Measurements from ENCODE around the gene B4GAT1.
"Not testable (repeated sequence)": the region's sequence is repeated elsewhere in the genome, so short reads cannot be mapped to it uniquely, and the experiment has no call there.

The B4GAT1 gene

DNA sequence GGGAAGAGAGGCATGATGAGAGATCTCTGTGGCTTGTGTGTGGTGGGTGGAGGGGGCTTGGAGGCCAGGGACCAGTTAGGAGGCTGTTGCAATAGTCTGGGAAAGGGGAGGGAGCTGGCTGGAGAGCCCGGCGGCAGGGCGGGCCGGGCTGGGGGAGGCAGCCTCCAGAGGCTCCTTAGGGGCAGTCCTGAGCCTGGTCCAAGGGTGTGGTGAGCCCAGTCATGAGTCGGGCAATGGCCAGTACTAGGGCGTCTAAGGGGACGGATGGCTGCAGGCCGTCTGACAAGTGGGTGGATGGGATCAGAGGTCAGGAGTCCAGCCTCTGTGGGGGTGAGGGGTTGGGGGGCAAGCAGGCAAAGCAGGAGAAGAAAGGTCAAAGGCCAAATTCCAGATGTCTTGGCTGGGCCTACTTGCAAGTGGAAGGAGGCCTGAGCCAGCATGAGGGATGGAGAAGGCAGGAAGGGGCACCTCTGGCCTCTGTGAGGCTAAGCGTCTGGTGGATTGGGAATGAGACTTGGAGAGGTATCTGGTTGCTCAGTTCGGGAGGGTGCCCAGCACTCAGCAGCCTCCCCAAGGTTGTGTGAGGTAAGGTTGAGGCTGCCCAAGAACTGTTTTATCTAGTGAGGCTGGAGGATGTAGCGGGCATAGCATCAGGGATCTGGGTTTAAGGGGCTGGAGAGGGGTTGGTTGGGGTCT lies 24.5 kb downstream of the B4GAT1 start:
- TF ChIP-seq, protein P1, sequence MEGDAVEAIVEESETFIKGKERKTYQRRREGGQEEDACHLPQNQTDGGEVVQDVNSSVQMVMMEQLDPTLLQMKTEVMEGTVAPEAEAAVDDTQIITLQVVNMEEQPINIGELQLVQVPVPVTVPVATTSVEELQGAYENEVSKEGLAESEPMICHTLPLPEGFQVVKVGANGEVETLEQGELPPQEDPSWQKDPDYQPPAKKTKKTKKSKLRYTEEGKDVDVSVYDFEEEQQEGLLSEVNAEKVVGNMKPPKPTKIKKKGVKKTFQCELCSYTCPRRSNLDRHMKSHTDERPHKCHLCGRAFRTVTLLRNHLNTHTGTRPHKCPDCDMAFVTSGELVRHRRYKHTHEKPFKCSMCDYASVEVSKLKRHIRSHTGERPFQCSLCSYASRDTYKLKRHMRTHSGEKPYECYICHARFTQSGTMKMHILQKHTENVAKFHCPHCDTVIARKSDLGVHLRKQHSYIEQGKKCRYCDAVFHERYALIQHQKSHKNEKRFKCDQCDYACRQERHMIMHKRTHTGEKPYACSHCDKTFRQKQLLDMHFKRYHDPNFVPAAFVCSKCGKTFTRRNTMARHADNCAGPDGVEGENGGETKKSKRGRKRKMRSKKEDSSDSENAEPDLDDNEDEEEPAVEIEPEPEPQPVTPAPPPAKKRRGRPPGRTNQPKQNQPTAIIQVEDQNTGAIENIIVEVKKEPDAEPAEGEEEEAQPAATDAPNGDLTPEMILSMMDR (IDR thresholded peaks at IDR 0.05; ENCODE audit: insufficient read depth, missing control alignments) = no peak
- no peak for FAIRE-seq

DNA sequence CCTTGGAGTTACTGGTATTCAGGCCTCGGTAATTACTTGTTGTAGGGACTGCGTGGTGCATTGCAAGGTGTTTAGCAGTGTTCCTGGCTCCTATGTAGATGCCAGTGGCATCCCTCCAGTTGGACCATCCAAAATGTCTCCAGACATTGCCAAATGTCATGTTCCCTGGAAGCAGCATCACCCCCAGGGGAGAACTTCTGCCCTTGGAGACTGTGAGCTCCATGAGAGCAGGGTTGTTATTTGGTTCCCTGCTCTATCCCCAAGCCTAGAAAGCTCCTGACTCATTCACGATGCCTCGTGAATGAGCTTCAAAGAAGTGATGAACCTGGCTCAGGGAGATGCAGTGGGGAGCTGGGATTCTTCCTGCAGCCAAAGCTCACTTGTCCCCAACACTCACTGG lies 25.8 kb downstream of the B4GAT1 start:
- FAIRE-seq (no peak), DNase-seq (ENCODE audit: insufficient read length, low spot score) (no peak)
- TF ChIP-seq, protein P1 (IDR thresholded peaks at IDR 0.05; ENCODE audit: insufficient read depth, missing control alignments) = no peak

More for the DNA sequence above, 24.5 kb downstream of the B4GAT1 start:
- no peak for DNase-seq (ENCODE audit: insufficient read length, low spot score)

DNA sequence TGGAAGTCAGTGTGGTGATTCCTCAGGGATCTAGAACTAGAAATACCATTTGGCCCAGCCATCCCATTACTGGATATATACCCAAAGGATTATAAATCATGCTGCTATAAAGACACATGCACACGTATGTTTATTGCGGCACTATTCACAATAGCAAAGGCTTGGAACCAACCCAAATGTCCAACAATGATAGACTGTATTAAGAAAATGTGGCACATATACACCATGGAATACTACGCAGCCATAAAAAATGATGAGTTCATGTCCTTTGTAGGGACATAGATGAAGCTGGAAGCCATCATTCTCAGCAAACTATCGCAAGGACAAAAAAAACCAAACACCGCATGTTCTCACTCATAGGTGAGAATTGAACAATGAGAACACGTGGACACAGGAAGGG lies 26.7 kb downstream of the B4GAT1 start:
- FAIRE-seq; DNase-seq (ENCODE audit: insufficient read length, low spot score): not testable (repeated sequence)

DNA sequence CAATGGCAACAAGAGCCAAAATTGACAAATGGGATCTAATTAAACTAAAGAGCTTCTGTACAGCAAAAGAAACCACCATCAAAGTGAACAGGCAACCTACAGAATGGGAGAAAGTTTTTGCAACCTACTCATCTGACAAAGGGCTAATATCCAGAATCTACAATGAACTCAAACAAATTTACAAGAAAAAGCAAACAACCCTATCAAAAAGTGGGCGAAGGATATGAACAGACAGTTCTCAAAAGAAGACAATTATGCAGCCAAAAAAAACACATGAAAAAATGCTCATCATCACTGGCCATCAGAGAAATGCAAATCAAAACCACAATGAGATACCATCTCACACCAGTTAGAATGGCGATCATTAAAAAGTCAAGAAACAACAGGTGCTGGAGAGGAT lies 27.1 kb downstream of the B4GAT1 start:
- DNase-seq (ENCODE audit: insufficient read length, low spot score); FAIRE-seq: not testable (repeated sequence)

DNA sequence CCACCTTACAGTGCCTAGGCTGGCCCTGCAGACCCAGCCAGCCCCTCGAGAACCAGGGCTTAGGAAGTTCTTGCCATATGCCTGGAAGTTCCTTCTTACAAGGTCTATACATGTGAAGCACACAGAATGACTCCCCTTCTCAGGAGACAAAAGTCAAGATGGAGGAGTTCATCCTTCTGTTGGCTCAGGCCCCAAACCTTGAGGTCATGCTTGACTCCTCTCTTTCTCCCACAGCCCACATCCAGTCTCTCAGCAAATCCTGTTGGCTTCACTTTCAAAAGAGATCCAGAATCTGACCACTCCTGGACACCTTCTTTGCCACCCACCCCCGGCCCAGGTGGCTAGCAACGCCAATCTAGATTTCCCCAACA lies 28.8 kb downstream of the B4GAT1 start:
- TF ChIP-seq, protein P1 (IDR thresholded peaks at IDR 0.05; ENCODE audit: insufficient read depth, missing control alignments) = no peak
- FAIRE-seq (no peak), DNase-seq (ENCODE audit: insufficient read length, low spot score) (no peak)

DNA sequence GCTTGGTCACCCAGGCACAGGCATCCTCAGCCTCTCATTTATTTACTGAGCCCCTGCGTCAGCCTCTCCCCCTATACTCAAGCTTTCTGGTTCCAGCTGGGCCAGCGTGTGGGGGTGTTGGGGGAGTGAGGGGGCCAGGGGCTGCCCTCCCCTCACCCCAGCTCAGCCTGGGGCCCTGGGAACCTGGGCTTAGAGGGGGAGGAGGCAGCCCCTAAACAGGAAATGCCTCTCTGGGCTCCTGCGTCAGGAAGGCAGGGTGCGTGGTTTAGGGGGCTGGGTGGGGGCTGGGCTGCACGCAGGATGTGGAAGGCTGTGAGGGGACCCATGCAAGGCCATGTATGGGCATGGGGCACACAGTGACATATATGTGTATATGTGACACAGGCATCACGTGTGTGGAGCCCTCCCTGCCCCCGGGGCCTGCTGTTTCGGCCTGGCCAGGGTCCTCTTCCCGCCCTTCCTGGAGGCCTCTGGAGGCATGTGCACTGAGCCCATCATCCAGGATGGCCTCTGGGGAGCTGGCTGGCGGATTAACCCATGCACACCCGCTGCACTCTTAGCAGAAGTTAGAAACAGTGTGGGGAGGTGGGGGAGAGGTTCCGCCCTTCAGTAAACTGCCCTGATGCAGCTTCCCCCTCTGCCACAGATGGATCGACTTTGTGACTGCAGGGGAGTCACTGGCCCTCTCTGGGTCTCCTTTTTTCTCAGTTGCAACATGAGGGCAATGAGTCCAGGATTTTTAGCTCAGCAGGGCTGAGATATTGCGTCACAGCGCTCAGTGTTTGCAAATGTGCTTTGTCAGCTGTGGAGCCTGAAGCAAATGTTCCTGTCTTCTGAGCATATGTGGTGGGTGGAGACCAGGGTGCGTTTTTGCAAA lies 29.5 kb downstream of the B4GAT1 start:
- FAIRE-seq (no peak), DNase-seq (ENCODE audit: insufficient read length, low spot score) (no peak)

DNA sequence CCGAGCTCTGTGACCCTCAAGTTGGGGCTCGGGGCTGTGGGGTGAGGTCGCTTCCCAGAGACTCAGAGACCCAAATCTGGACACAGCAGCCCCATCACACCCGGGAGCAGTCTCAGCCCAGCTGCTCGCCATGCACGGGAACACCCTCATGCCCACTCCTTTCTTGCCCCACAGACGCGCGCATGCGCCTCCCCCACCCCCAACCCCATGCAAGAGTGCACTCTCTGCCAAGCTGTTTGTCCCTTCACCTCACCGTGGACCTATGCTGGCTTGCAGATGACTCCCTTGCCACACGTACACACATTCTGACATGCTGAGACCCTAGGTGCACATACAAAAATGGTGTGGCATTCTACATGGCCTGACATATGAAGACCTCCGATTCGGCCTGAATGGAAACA lies 30.1 kb downstream of the B4GAT1 start:
- TF ChIP-seq, protein P1 (IDR thresholded peaks at IDR 0.05; ENCODE audit: insufficient read depth, missing control alignments) = no peak
- FAIRE-seq = no peak
- no peak for DNase-seq (ENCODE audit: insufficient read length, low spot score)

More for the DNA sequence above, 29.5 kb downstream of the B4GAT1 start:
- TF ChIP-seq, protein P1 (IDR thresholded peaks at IDR 0.05; ENCODE audit: insufficient read depth, missing control alignments) = no peak

DNA sequence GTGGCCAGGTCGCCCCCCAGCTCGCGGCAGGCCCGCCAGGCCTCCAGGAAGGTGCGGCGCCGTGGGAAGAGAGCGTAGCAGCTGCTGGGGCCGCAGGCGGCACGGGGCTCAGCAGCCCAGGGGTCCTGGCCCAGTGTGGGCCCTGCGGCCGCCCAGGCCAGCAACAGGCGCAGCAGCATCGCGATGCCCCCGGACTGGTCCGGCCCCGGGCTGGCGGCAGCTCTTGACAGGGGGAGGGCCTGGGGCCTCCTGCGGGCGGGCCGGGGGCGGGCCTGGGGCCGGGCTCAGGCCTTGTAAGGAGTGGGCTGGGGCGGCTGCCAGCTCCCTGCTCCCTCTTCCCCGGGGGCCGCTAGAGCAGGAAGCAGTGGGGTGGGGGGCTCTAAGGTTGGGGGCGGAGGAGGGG lies 30.6 kb downstream of the B4GAT1 start, which contains the start of gene CD248:
Gene CD248 (minus strand): TSS at position 196 of the 403 bp plus-strand sequence. CDS start 17 bp downstream, at position 179.
- FAIRE-seq = no peak
- TF ChIP-seq, protein P1 (IDR thresholded peaks at IDR 0.05; ENCODE audit: insufficient read depth, missing control alignments) = no peak
- DNase-seq (ENCODE audit: insufficient read length, low spot score) = no peak
